ENCODE data around the gene CCDC93.

Gene CCDC93

DNA sequence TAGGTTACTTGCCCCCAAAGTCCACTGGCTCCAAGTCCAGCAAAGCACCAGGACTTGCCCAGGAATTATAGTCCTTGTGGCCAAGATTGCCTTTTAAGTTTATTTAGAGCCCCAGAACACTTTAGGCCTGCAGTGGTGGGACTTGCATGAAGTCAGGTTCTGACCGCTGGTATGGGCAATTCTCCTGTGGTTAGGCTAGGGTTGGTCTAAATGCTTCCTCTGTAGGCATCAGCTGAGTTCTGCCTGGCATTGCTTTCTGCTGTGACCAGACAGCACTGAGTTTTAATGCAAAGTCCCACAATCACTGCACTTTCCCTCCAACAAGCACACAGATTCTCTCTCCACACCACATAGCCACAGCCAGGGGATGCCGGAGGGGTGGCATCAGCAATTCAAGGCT lies 134.9 kb downstream of the CCDC93 start:
- DNase-seq, result no peak

DNA sequence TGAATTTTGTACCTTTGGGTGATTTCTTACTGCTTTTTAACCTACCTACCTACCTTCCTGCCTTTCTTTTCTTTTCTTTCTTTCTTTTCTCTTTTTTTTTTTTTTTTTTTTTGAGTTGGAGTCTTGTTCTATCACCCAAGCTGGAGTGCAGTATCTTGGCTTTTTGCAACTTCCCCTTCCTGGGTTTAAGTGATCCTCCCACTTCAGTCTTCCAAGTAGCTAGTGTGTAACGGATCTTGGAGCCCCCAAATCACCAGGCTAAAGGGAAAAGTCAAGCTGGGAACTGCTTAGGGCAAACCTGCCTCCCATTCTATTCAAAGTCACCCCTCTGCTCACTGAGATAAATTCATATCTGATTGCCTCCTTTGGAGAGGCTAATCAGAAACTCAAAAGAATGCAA lies 138.1 kb downstream of the CCDC93 start:
- DNase-seq, result no peak

Data from activated CD4-positive, CD25-positive, alpha-beta regulatory T cell treated with anti-CD3 and anti-CD28 coated beads, Interleukin-2, amount 50 U/mL, for 72 hours (primary cell).